Loucy (cell line): Measurements from ENCODE around the gene LRG1.

Experiments
- H2AFZ ChIP-seq: fragments of 200-600 bp; sonication (generic); 2 replicates; pipeline ENCODE4 v1.6.0; 2016; ENCODE audit warnings: antibody characterized with exemption, mild to moderate bottlenecking, low read length, moderate library complexity
- H3F3A ChIP-seq: fragments of 200-600 bp; 2 replicates; pipeline ENCODE4 v1.6.0; 2016; ENCODE audit warnings: antibody characterized with exemption, low read depth, mild to moderate bottlenecking
- H3K27me3 ChIP-seq: fragments of 200-600 bp; sonication (generic); 2 replicates; pipeline ENCODE4 v1.6.1; 2014; ENCODE audit warnings: low read length, mild to moderate bottlenecking; ENCODE audit not compliant: insufficient read depth, poor library complexity, severe bottlenecking
- H3K36me3 ChIP-seq: fragments of 200-600 bp; sonication (generic); 2 replicates; pipeline ENCODE4 v1.6.1; 2016; ENCODE audit warnings: low read length; ENCODE audit not compliant: insufficient read depth
- H3K4me1 ChIP-seq: fragments of 200-600 bp; sonication (generic); 2 replicates; pipeline ENCODE4 v1.5.1; 2014; ENCODE audit warnings: low read length, mild to moderate bottlenecking; ENCODE audit not compliant: insufficient read depth, poor library complexity, severe bottlenecking
- H3K4me2 ChIP-seq: fragments of 200-600 bp; sonication (generic); 2 replicates; pipeline ENCODE4 v1.6.0; 2014; ENCODE audit warnings: antibody characterized with exemption, low read length, low read depth, mild to moderate bottlenecking; ENCODE audit not compliant: poor library complexity, severe bottlenecking
- H3K4me3 ChIP-seq: fragments of 200-600 bp; sonication (generic); 2 replicates; pipeline ENCODE4 v1.5.1; 2014; ENCODE audit warnings: low read length, mild to moderate bottlenecking, mixed read lengths; ENCODE audit not compliant: poor library complexity, severe bottlenecking
- H3K79me2 ChIP-seq: fragments of 200-600 bp; sonication (generic); 2 replicates; pipeline ENCODE4 v1.6.1; 2014; ENCODE audit warnings: low read length; ENCODE audit not compliant: insufficient read depth
- H3K9ac ChIP-seq: fragments of 200-600 bp; sonication (generic); 2 replicates; pipeline ENCODE4 v1.6.0; 2014; ENCODE audit warnings: mild to moderate bottlenecking, low read depth, low read length, moderate library complexity; ENCODE audit not compliant: poor library complexity, severe bottlenecking
- H3K9me2 ChIP-seq: fragments of 200-600 bp; sonication (generic); replicated peaks from 2 replicates; pipeline ENCODE4 v1.6.1; 2016; ENCODE audit warnings: low read depth, low read length, mixed read lengths
- H3K9me3 ChIP-seq: fragments of 200-600 bp; sonication (generic); 2 replicates; pipeline ENCODE4 v1.6.1; 2014; ENCODE audit warnings: mild to moderate bottlenecking, antibody characterized with exemption, low read length, low read depth; ENCODE audit not compliant: insufficient read depth
- H4K20me1 ChIP-seq: fragments of 200-600 bp; sonication (generic); 2 replicates; pipeline ENCODE4 v1.6.0; 2014; ENCODE audit warnings: antibody characterized with exemption, low read length, mild to moderate bottlenecking; ENCODE audit not compliant: insufficient read depth, poor library complexity, severe bottlenecking
- EZH2phosphoT487 ChIP-seq: fragments of 200-600 bp; IDR thresholded peaks from 2 replicates; pipeline ENCODE4 v1.6.1; 2018; ENCODE audit warnings: antibody characterized with exemption, mild to moderate bottlenecking, moderate library complexity, borderline replicate concordance
- TF ChIP-seq, protein P1 (sequence below): fragments of 200-600 bp; sonication (generic); conservative IDR thresholded peaks from 2 replicates; pipeline ENCODE4 v1.5.1; 2014; ENCODE audit warnings: mild to moderate bottlenecking, antibody characterized with exemption, low read length

Gene LRG1

DNA sequence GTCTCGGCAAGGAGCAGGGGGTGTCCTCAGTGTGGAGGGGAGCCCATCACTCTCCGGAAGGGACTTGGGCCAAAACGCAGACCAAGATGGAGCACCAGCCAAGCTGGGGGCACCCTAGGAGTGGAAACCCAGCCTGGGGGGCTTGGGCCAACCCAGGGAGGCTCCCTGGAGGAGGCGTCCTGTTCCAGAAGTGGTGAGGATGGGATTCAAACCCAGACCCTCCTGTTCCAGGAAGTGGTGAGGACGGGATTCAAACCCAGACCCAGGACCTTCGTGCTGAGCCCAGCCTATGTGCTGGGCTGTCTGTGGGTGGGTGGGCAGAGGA, 20.7 kb downstream of the LRG1 start:
- no peaks in the 10 kb centered on the region for H3F3A ChIP-seq
- H3K4me1 ChIP-seq, result no peaks in the 10 kb centered on the region
- no peaks in the 10 kb centered on the region for H3K9me2 ChIP-seq
- no peaks in the 10 kb centered on the region for H3K79me2 ChIP-seq
- H2AFZ ChIP-seq, result no peak overlapping the region
- H3K36me3 ChIP-seq, result no peaks in the 10 kb centered on the region
- H3K9ac ChIP-seq, result no peak overlapping the region
- no peaks in the 10 kb centered on the region for H4K20me1 ChIP-seq
- no peak for TF ChIP-seq EZH2phosphoT487
- TF ChIP-seq, protein P1, sequence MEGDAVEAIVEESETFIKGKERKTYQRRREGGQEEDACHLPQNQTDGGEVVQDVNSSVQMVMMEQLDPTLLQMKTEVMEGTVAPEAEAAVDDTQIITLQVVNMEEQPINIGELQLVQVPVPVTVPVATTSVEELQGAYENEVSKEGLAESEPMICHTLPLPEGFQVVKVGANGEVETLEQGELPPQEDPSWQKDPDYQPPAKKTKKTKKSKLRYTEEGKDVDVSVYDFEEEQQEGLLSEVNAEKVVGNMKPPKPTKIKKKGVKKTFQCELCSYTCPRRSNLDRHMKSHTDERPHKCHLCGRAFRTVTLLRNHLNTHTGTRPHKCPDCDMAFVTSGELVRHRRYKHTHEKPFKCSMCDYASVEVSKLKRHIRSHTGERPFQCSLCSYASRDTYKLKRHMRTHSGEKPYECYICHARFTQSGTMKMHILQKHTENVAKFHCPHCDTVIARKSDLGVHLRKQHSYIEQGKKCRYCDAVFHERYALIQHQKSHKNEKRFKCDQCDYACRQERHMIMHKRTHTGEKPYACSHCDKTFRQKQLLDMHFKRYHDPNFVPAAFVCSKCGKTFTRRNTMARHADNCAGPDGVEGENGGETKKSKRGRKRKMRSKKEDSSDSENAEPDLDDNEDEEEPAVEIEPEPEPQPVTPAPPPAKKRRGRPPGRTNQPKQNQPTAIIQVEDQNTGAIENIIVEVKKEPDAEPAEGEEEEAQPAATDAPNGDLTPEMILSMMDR, result no peak
- H3K4me2 ChIP-seq, result no peak overlapping the region
- H3K27me3 ChIP-seq, result no peaks in the 10 kb centered on the region
- no peaks in the 10 kb centered on the region for H3K9me3 ChIP-seq
- H3K4me3 ChIP-seq, result no peak overlapping the region

DNA sequence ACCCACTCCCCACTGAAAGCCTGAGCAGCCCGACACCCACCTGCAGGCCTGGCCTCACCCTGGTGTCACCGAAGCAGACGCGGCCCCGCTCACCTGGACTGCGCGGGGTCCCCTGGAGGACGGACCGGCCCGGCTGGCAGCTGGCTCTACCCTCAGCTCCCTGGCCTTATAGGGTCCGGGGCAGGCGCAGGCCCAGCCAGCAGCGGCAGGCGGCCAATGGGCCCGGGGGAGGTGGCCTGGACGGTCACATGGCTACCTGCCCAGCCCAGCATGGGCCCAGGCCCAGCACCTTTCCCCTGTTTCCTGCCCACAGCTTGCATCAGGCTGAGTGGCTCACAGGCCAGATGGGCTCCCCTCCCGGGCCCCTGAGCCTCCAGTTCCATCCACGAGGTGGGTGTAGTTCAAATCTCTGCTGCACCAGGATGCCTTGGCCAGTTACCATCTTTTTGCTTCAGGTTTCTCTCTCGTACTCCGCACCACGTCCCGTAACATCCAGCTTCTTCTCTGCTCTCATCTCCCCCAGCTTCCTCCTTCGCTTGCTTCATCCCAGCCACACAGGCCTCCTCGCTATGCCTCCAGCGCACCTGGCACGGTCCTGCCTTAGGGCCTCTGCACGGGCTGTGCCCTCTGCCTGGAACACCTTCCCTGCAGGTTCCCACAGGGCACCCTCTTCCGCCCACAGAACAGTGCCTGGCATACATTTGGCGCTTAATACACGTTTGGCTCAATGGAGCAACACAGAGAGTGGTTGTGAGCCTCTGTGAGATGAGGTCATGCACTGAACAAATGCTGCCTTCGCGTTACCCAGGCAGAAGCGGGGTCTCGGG, 21.3 kb downstream of the LRG1 start, which contains the start of gene PLIN4:
Gene PLIN4 (minus strand): TSS at position 142 of the 827 bp plus-strand sequence. CDS start 214 bp downstream, outside the sequence.
- no peak within 1 kb of the TSS for H2AFZ ChIP-seq
- H3K4me2 ChIP-seq, result no peak within 1 kb of the TSS
- H3K4me3 ChIP-seq, result no peak within 1 kb of the TSS

DNA sequence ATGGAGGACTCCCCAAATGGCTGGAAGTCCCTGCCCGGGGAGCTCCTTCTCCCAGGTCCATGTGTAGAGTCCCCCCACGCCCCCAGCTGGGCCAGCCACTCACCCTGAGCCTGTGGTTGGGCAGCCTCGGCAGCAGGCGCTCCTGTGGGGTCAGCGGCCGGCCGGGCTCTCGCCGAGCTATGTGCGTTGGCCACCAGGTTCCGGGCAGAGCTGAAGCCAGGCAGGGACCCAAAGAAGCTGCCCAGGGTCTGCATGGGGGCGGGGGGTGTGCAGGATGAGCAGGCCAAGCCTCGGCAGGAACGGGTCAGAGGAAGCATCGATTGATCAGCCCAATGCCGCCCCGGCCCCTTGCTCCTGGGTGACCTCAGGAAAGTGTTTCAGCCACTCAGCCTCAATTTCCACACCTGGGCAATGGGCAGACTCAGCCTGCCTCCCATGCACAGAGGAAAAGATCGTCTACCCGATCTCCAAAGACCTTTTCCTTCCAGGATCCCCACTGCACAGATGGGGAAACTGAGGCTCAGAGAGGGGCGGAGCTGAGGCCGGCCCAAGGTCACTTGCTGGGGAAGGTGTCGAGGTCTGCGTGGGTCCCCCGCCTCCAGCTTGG, 22.3 kb downstream of the LRG1 start:
- no peaks in the 10 kb centered on the region for H3K9me3 ChIP-seq
- H3K4me3 ChIP-seq, result no peak overlapping the region
- TF ChIP-seq EZH2phosphoT487, result no peak
- TF ChIP-seq, protein P1, result no peak
- H3F3A ChIP-seq, result no peaks in the 10 kb centered on the region
- no peak overlapping the region for H2AFZ ChIP-seq
- no peaks in the 10 kb centered on the region for H3K9me2 ChIP-seq
- H3K4me2 ChIP-seq, result no peak overlapping the region
- H3K36me3 ChIP-seq, result no peaks in the 10 kb centered on the region
- H3K27me3 ChIP-seq, result no peaks in the 10 kb centered on the region
- no peaks in the 10 kb centered on the region for H3K4me1 ChIP-seq
- no peaks in the 10 kb centered on the region for H3K79me2 ChIP-seq
- no peak overlapping the region for H3K9ac ChIP-seq
- H4K20me1 ChIP-seq, result no peaks in the 10 kb centered on the region

More for the DNA sequence above, 21.3 kb downstream of the LRG1 start, which contains the start of gene PLIN4:
- H4K20me1 ChIP-seq, result no peaks in the 10 kb centered on the region
- no peak within 1 kb of the TSS for H3K9ac ChIP-seq
- no peaks in the 10 kb centered on the region for H3K9me3 ChIP-seq
- H3K79me2 ChIP-seq, result no peaks in the 10 kb centered on the region
- H3K4me1 ChIP-seq, result no peaks in the 10 kb centered on the region
- H3F3A ChIP-seq, result no peaks in the 10 kb centered on the region
- H3K27me3 ChIP-seq, result no peaks in the 10 kb centered on the region
- no peaks in the 10 kb centered on the region for H3K36me3 ChIP-seq
- H3K9me2 ChIP-seq, result no peaks in the 10 kb centered on the region
- TF ChIP-seq EZH2phosphoT487, result no peak
- TF ChIP-seq, protein P1, result no peak
